OCI-LY3 (cell line): Measurements from ENCODE around the gene SLC15A1.

Experiments
- H2AFZ ChIP-seq: fragments of 200-600, 300-600 bp; shearing (Covaris generic); 2 replicates; pipeline ENCODE4 v1.6.0; 2014; ENCODE audit warnings: antibody characterized with exemption, low read depth, low read length
- H3K27ac ChIP-seq: fragments of 200-600, 300-600 bp; sonication (generic); 2 replicates; pipeline ENCODE4 v1.5.1; 2014; ENCODE audit warnings: mild to moderate bottlenecking, low read length, moderate library complexity, mixed read lengths
- H3K27me3 ChIP-seq: fragments of 200-600, 300-600 bp; sonication (generic); 2 replicates; pipeline ENCODE4 v1.6.1; 2014; ENCODE audit warnings: low read depth, low read length, mixed read lengths
- H3K36me3 ChIP-seq: fragments of 200-600, 300-600 bp; sonication (generic); replicated peaks from 2 replicates; pipeline ENCODE3; 2014; ENCODE audit warnings: low read depth, low read length, mixed read lengths
- H3K4me1 ChIP-seq: fragments of 300-600, 200-600 bp; sonication (generic); 2 replicates; pipeline ENCODE4 v1.6.1; 2014; ENCODE audit warnings: low read length, mixed read lengths
- H3K4me2 ChIP-seq: fragments of 200-600, 300-600 bp; sonication (generic); 2 replicates; pipeline ENCODE4 v1.6.1; 2014; ENCODE audit warnings: low read length, mixed read lengths
- H3K4me3 ChIP-seq: fragments of 300-600, 200-600 bp; sonication (generic); 2 replicates; pipeline ENCODE4 v1.5.1; 2014; ENCODE audit warnings: antibody characterized with exemption, mild to moderate bottlenecking, low read length, moderate library complexity
- H3K79me2 ChIP-seq: fragments of 300-600, 200-600 bp; shearing (Covaris generic); 2 replicates; pipeline ENCODE4 v1.6.1; 2014; ENCODE audit warnings: mild to moderate bottlenecking, low read length, mixed read lengths
- H3K9ac ChIP-seq: fragments of 300-600, 200-600 bp; shearing (Covaris generic); 2 replicates; pipeline ENCODE4 v1.6.0; 2014; ENCODE audit warnings: mild to moderate bottlenecking, low read length, moderate library complexity
- H3K9me3 ChIP-seq: fragments of 200-600, 300-600 bp; shearing (Covaris generic); 2 replicates; pipeline ENCODE4 v1.6.1; 2014; ENCODE audit warnings: low read length, mixed read lengths; ENCODE audit not compliant: insufficient read depth
- H4K20me1 ChIP-seq: fragments of 200-600, 300-600 bp; sonication (generic); 2 replicates; pipeline ENCODE4 v1.6.1; 2016; ENCODE audit warnings: low read length, mixed read lengths; ENCODE audit not compliant: insufficient read depth
- CTCF ChIP-seq: fragments of 200-600, 300-600 bp; sonication (generic); IDR thresholded peaks from 2 replicates; pipeline ENCODE4 v1.5.1; 2014; ENCODE audit warnings: antibody characterized with exemption, low read length, low read depth
- EZH2phosphoT487 ChIP-seq: fragments of 200-600 bp; shearing (Covaris generic); IDR thresholded peaks from 2 replicates; pipeline ENCODE4 v1.6.1; 2018; ENCODE audit warnings: antibody characterized with exemption, mixed run types, low read depth

Gene SLC15A1

DNA sequence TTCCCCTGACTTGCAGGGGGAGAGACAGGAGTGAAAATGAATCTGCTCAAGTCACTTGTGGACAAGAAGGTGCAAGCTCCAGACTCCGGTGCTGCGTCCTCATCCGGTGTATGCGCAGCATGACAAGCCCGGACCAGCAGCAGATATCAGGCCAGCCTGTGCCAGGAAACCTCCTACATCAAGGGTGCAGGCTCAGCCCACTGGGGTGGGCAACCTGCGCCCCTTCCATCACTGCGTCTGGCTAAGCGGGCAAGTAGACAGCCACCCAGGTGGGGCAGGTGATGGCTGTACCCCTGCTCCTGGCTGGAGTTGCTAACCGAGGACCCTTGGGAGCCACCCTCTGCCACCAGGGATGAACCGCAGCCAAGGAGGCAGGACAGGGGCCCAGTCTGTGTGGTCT, 32.9 kb upstream of the SLC15A1 start:
- no peak overlapping the region for H3K9ac ChIP-seq
- no peak overlapping the region for H3K4me3 ChIP-seq
- no peak overlapping the region for H2AFZ ChIP-seq
- no peaks in the 10 kb centered on the region for H3K4me1 ChIP-seq
- TF ChIP-seq CTCF (no peak), EZH2phosphoT487 (no peak)
- no peaks in the 10 kb centered on the region for H3K36me3 ChIP-seq
- H3K9me3 ChIP-seq, result no peaks in the 10 kb centered on the region
- peaks cover 47% of the 10 kb centered on the region for H3K27me3 ChIP-seq
- H4K20me1 ChIP-seq, result no peaks in the 10 kb centered on the region
- H3K27ac ChIP-seq, result no peak overlapping the region
- no peaks in the 10 kb centered on the region for H3K79me2 ChIP-seq
- no peak overlapping the region for H3K4me2 ChIP-seq

GRCh38 chr13:98784666-98785065, 32.2 kb upstream of the SLC15A1 start:
- no peak for TF ChIP-seq EZH2phosphoT487
- TF ChIP-seq CTCF, result no peak
- H3K4me3 ChIP-seq, result no peak overlapping the region
- no peak overlapping the region for H3K27ac ChIP-seq
- no peaks in the 10 kb centered on the region for H3K79me2 ChIP-seq
- H3K9ac ChIP-seq, result no peak overlapping the region
- H2AFZ ChIP-seq, result no peak overlapping the region
- no peak overlapping the region for H3K4me2 ChIP-seq
- H3K36me3 ChIP-seq, result no peaks in the 10 kb centered on the region
- peaks cover 47% of the 10 kb centered on the region for H3K27me3 ChIP-seq
- H4K20me1 ChIP-seq, result no peaks in the 10 kb centered on the region
- H3K9me3 ChIP-seq, result no peaks in the 10 kb centered on the region
- H3K4me1 ChIP-seq, result no peaks in the 10 kb centered on the region

DNA sequence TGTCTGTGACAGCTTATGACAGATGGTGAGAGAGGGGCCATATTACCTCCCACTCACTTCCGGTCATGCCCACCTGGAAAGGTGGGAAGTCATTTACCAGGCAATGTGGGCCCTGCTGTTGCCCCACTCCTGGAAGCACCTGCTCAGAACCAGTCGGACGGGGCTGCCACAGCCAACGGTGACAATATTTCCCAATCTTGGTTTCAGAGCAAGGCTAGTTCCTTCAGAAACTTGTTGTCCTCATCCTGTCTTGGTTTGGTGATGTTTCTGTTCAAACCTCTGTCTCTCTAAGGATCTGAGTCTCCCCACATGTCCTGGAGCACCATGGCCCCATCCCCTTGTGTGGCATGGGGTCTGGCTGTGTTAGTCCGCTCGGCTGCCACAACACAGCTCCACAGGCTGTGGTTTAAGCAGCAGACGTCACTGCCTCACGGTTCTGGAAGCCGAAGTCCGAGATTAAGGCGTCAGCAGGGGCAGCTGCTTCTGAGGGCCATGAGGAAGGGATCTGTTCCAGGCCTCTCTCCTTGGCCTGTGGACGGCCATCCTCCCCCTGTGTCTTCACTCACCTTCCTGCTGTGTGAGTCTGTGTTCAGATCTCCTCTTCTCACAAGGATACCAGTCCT, 31.5 kb upstream of the SLC15A1 start:
- Histone ChIP-seq H2AFZ (no peak overlapping the region), H3K27ac (no peak overlapping the region), H3K79me2 (no peaks in the 10 kb centered on the region), H3K4me3 (no peak overlapping the region), H3K27me3 (peaks cover 48% of the 10 kb centered on the region), H3K4me2 (no peak overlapping the region), H3K9ac (no peak overlapping the region), H4K20me1 (no peaks in the 10 kb centered on the region), H3K36me3 (no peaks in the 10 kb centered on the region), H3K9me3 (no peaks in the 10 kb centered on the region), H3K4me1 (no peaks in the 10 kb centered on the region)
- no peak for TF ChIP-seq CTCF
- no peak for TF ChIP-seq EZH2phosphoT487

- Histone ChIP-seq H3K4me2 (no peak overlapping the region), H3K4me1 (no peaks in the 10 kb centered on the region), H3K36me3 (no peaks in the 10 kb centered on the region), H3K9me3 (no peaks in the 10 kb centered on the region), H2AFZ (no peak overlapping the region), H3K27ac (no peak overlapping the region), H3K27me3 (peaks cover 50% of the 10 kb centered on the region), H3K9ac (no peak overlapping the region), H3K79me2 (no peaks in the 10 kb centered on the region), H3K4me3 (no peak overlapping the region), H4K20me1 (no peaks in the 10 kb centered on the region)
- TF ChIP-seq EZH2phosphoT487 (no peak), CTCF (no peak)
These were observed 30.2 kb upstream of the SLC15A1 start for GRCh38 chr13:98782654-98783053.
